BLaER1 treated with 17β-estradiol and CSF1 and Interleukin-3, amounts not matched to agents 10 nM and 100 nM (cell line): Measurements from ENCODE around the gene KCNK10.
A peak's percentile ranks its signal among the peaks of the same experiment; 100 is the strongest.
"Not testable (repeated sequence)": the region's sequence is repeated elsewhere in the genome, so short reads cannot be mapped to it uniquely, and the experiment has no call there.

ENCODE experiments used
- H3K27ac ChIP-seq, 11 experiments: shearing (Covaris generic); formaldehyde crosslinking; 2 replicates each; pipeline ENCODE4 v1.8.1; 2022
- H3K27me3 ChIP-seq, 11 experiments: shearing (Covaris generic); formaldehyde crosslinking; 2 replicates each; pipeline ENCODE4 v1.8.1; 2022
- H3K36me3 ChIP-seq, 11 experiments: shearing (Covaris generic); formaldehyde crosslinking; 2 replicates each; pipeline ENCODE4 v1.8.1; 2022
- H3K4me1 ChIP-seq, 10 experiments: shearing (Covaris generic); formaldehyde crosslinking; 2 replicates each; pipeline ENCODE4 v1.8.1; 2022
- H3K4me2 ChIP-seq, 11 experiments: shearing (Covaris generic); formaldehyde crosslinking; 2 replicates each; pipeline ENCODE4 v1.8.1; 2022
- H3K4me3 ChIP-seq, 10 experiments: shearing (Covaris generic); formaldehyde crosslinking; 2 replicates each; pipeline ENCODE4 v1.8.1; 2022
- H3K9ac ChIP-seq, 11 experiments: shearing (Covaris generic); formaldehyde crosslinking; 2 replicates each; pipeline ENCODE4 v1.8.1; 2022
- H3K9me3 ChIP-seq, 11 experiments: shearing (Covaris generic); formaldehyde crosslinking; replicated peaks in 1 of 11; 2 replicates each; pipeline ENCODE4 v1.8.1; 2022
- H4K20me1 ChIP-seq, 11 experiments: shearing (Covaris generic); formaldehyde crosslinking; 2 replicates each; pipeline ENCODE4 v1.8.1; 2022
- Cebpa-rat ChIP-seq, 11 experiments: shearing (Covaris generic); IDR thresholded peaks; 2 replicates each; pipeline ENCODE4 v1.8.1; 2022

Gene KCNK10

GRCh38 chr14:88271205-88271604, 51.9 kb downstream of the KCNK10 start:
- Histone ChIP-seq H3K4me3 (no peak overlapping the region), H3K27ac (no peak overlapping the region), H3K4me1 (peaks cover 0 to 40% (median 7%) of the 10 kb centered on the region in 10 experiments; a peak in 10 of 20 replicates), H3K9ac (no peak overlapping the region), H4K20me1 (no peaks in the 10 kb centered on the region), H3K27me3 (no peaks in the 10 kb centered on the region), H3K9me3 (peaks cover 0 to 6% (median 2%) of the 10 kb centered on the region in 11 experiments; a peak in 15 of 22 replicates), H3K36me3 (peaks cover 0 to 3% (median 0%) of the 10 kb centered on the region in 11 experiments; a peak in 1 of 22 replicates), H3K4me2 (peak overlapping the region in 1 of 11 experiments; percentile 43; a peak in 1 of 22 replicates)
- TF ChIP-seq Cebpa-rat (IDR thresholded peaks at IDR 0.05) = no peak

DNA sequence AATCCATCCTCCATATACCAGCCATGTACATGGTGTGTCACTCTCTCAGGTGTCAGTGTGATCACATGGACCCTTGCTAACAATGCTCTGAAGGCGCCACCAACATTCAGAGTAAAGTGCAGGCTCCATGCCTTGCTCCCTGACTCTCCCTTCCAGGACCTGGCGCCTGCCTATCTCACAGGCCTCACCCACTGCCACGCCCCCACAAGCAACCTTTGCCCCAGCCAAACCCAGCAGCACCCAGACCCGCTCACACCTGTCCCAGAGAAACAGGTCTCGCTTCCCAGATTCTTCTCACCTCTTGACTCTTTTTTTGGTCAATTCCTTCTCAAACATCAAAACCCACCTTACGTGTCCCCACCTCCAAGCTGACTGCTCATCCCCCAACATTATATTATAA, 52.3 kb downstream of the KCNK10 start:
- H3K9me3 ChIP-seq = peaks cover 4 to 11% (median 6%) of the 10 kb centered on the region in 11 experiments; a peak in 21 of 22 replicates
- H3K9ac ChIP-seq = no peak overlapping the region
- H3K27ac ChIP-seq = no peak overlapping the region
- no peaks in the 10 kb centered on the region for H4K20me1 ChIP-seq
- H3K4me3 ChIP-seq = no peak overlapping the region
- TF ChIP-seq Cebpa-rat (IDR thresholded peaks at IDR 0.05) = no peak
- peaks cover 0 to 35% (median 7%) of the 10 kb centered on the region in 10 experiments; a peak in 10 of 20 replicates for H3K4me1 ChIP-seq
- no peak overlapping the region for H3K4me2 ChIP-seq
- peaks cover 0 to 7% (median 0%) of the 10 kb centered on the region in 11 experiments; a peak in 3 of 22 replicates for H3K36me3 ChIP-seq
- H3K27me3 ChIP-seq = no peaks in the 10 kb centered on the region

DNA sequence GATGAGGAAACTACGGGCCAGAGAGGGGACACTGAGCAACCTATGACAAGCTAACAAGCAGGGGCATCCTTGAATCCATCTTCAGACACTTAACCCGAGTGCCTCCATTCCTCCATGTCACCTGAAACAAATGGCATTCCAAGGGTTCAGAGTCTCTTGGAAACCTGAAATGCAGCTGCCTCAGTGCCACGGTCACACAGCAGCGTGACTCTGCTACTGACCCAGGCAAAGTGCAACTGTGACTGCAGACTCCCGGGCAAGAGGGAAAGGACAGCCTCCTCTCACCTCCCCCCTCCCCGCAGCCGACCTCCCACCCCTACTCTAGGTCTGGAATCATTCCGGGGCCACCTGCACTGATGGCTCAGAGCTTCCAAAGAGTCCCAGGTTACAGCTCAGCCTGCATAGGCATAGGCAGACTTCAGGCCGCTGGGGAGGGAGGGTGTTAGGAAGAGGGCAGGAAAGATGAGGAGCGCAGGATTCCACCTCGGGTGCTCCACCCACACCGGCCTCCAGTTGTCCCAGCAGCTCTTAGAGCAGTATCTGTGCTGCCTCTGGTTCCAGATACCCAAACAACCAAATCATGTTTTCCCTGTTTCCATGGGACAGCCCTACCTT, 53.2 kb downstream of the KCNK10 start:
- Histone ChIP-seq H3K36me3 (peaks cover 0 to 13% (median 0%) of the 10 kb centered on the region in 11 experiments; a peak in 3 of 22 replicates), H4K20me1 (no peaks in the 10 kb centered on the region), H3K4me2 (no peak overlapping the region), H3K27ac (no peak overlapping the region), H3K9me3 (peaks cover 12 to 19% (median 15%) of the 10 kb centered on the region in 11 experiments), H3K9ac (no peak overlapping the region), H3K27me3 (no peaks in the 10 kb centered on the region), H3K4me3 (no peak overlapping the region), H3K4me1 (peaks cover 2 to 34% (median 13%) of the 10 kb centered on the region in 10 experiments)
- no peak for TF ChIP-seq Cebpa-rat (IDR thresholded peaks at IDR 0.05)

- H3K36me3 ChIP-seq = peaks cover 0 to 24% (median 6%) of the 10 kb centered on the region in 11 experiments; a peak in 8 of 22 replicates
- H3K4me2 ChIP-seq = no peak overlapping the region
- H3K4me1 ChIP-seq = peaks cover 22 to 42% (median 37%) of the 10 kb centered on the region in 10 experiments
- peak overlapping the region in 1 of 11 experiments; percentile 73; a peak in 4 of 22 replicates for H3K27ac ChIP-seq
- no peaks in the 10 kb centered on the region for H3K27me3 ChIP-seq
- no peaks in the 10 kb centered on the region for H4K20me1 ChIP-seq
- H3K9ac ChIP-seq = no peak overlapping the region
- no peak for TF ChIP-seq Cebpa-rat (IDR thresholded peaks at IDR 0.05)
- peaks cover 12 to 38% (median 24%) of the 10 kb centered on the region in 11 experiments for H3K9me3 ChIP-seq
- no peak overlapping the region for H3K4me3 ChIP-seq
Observed at GRCh38 chr14:88266474-88266873, 56.6 kb downstream of the KCNK10 start.

GRCh38 chr14:88264116-88264515, 59.0 kb downstream of the KCNK10 start:
- TF ChIP-seq Cebpa-rat (IDR thresholded peaks at IDR 0.05) = peak in 10 of 11 experiments; percentile 31 to 88 (median 70); a peak in 14 of 22 replicates
- H3K4me3 ChIP-seq = peak overlapping the region in 3 of 10 experiments; percentile 2 to 50 (median 11); a peak in 4 of 20 replicates
- H3K27ac ChIP-seq = peak overlapping the region; percentile 9 to 85 (median 75); a peak in 20 of 22 replicates
- H4K20me1 ChIP-seq = no peaks in the 10 kb centered on the region
- H3K4me1 ChIP-seq = peaks cover 22 to 47% (median 37%) of the 10 kb centered on the region in 10 experiments
- peaks cover 0 to 34% (median 7%) of the 10 kb centered on the region in 11 experiments; a peak in 11 of 22 replicates for H3K36me3 ChIP-seq
- no peaks in the 10 kb centered on the region for H3K27me3 ChIP-seq
- peak overlapping the region; percentile 48 to 85 (median 69) for H3K4me2 ChIP-seq
- peaks cover 12 to 38% (median 24%) of the 10 kb centered on the region in 11 experiments for H3K9me3 ChIP-seq
- H3K9ac ChIP-seq = peak overlapping the region in 9 of 11 experiments; percentile 23 to 62 (median 48); a peak in 14 of 22 replicates

DNA sequence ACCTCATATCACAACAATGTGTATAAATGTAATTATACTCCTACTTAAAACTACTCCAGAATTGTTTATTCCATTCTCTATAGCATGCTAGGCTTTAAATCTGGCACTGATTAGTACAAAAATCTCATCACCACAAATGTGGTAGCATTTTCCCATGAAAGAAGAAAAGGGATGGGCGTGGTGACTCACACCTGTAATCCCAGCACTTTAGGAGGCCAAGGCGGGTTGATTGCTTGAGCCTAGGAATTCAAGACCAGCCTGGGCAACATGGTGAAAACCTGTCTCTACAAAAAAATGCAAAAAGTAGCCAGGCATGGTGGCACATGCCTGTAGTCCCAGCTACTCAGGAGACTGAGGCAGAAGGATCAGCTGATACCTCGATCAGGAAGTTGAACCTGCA, 61.8 kb downstream of the KCNK10 start:
- not testable (repeated sequence) for H3K4me3 ChIP-seq, H3K27me3 ChIP-seq, H3K9ac ChIP-seq, H4K20me1 ChIP-seq
- peak overlapping the region in 3 of 11 experiments; percentile 20 to 67 (median 27); a peak in 3 of 22 replicates for H3K4me2 ChIP-seq
- peaks cover 0 to 32% (median 7%) of the 10 kb centered on the region in 11 experiments; a peak in 11 of 22 replicates for H3K36me3 ChIP-seq
- peaks cover 12 to 35% (median 24%) of the 10 kb centered on the region in 11 experiments for H3K9me3 ChIP-seq
- H3K27ac ChIP-seq = peak overlapping the region in 1 of 11 experiments; percentile 15; a peak in 1 of 22 replicates
- peaks cover 26 to 64% (median 49%) of the 10 kb centered on the region in 10 experiments for H3K4me1 ChIP-seq

- peak overlapping the region in 6 of 11 experiments; percentile 14 to 74 (median 64); a peak in 9 of 22 replicates for H3K4me2 ChIP-seq
- H3K27me3 ChIP-seq = no peaks in the 10 kb centered on the region
- no peak overlapping the region for H3K4me3 ChIP-seq
- peaks cover 0 to 23% (median 6%) of the 10 kb centered on the region in 11 experiments; a peak in 10 of 22 replicates for H3K36me3 ChIP-seq
- peaks cover 6 to 55% (median 31%) of the 10 kb centered on the region in 10 experiments; a peak in 19 of 20 replicates for H3K4me1 ChIP-seq
- no peak overlapping the region for H3K9ac ChIP-seq
- no peak overlapping the region for H3K27ac ChIP-seq
- no peak for TF ChIP-seq Cebpa-rat (IDR thresholded peaks at IDR 0.05)
- peaks cover 0 to 26% (median 4%) of the 10 kb centered on the region in 11 experiments; a peak in 10 of 22 replicates for H3K9me3 ChIP-seq
- H4K20me1 ChIP-seq = no peaks in the 10 kb centered on the region
Observed at GRCh38 chr14:88258021-88258420, 65.0 kb downstream of the KCNK10 start.

DNA sequence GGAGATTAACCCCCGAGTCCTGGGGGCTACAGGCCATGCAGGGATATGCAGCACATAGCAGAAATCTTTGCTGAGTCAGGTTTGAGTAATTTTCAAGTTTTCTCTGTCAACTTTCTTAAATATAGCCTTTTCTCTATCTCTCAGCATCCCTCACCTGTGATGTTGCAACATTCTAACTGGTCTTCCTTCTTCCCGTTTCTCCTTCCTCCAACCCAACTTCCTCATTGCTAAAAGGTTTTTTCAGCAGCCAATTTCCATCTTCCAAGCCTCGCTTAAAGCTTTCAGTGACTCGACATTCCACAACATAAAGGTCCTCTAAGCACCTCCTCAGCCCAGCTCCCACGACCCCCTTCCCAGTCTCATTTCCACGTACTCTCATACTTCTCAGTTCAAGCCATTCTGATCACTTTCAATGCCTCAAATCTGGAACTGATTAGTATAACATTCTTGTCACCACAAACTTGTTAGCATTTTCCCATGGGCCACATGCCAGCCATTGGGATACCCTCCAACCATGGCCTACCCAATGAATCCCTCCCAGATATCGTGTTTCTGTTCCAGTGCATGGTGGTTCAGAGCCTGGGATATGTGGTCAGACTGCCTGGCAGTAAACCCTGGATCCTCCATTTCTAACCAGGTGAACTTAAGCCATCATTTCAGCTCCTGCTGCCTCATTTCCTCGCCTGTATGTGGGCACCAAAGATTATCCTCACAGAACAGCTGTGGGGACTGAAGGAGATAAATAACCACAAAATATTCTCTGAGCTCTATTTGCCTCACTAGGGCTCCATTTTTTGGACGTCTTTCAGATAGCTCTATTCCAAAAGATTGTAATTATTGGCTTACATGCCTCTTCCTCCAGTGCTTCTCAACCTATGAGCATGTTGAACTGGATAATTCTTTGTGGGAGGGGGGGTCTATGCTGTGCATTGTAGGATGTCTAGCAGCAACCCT, 65.8 kb downstream of the KCNK10 start:
- H3K36me3 ChIP-seq = peaks cover 0 to 18% (median 0%) of the 10 kb centered on the region in 11 experiments; a peak in 6 of 22 replicates
- peak in 5 of 11 experiments; percentile 26 to 65 (median 55); a peak in 5 of 22 replicates for TF ChIP-seq Cebpa-rat (IDR thresholded peaks at IDR 0.05)
- peak overlapping the region in 10 of 11 experiments; percentile 14 to 74 (median 56); a peak in 19 of 22 replicates for H3K4me2 ChIP-seq
- H3K9me3 ChIP-seq = peaks cover 0 to 18% (median 0%) of the 10 kb centered on the region in 11 experiments; a peak in 4 of 22 replicates
- H3K4me1 ChIP-seq = peaks cover 4 to 47% (median 24%) of the 10 kb centered on the region in 10 experiments; a peak in 18 of 20 replicates
- no peaks in the 10 kb centered on the region for H4K20me1 ChIP-seq
- no peak overlapping the region; a peak in 1 of 22 replicates for H3K9ac ChIP-seq
- H3K4me3 ChIP-seq = no peak overlapping the region
- H3K27me3 ChIP-seq = no peaks in the 10 kb centered on the region
- peak overlapping the region in 7 of 11 experiments; percentile 24 to 56 (median 47); a peak in 13 of 22 replicates for H3K27ac ChIP-seq
